DMS53 treated with DMSO at 0.1 percent for 48 hours (cell line): ENCODE results near the gene PDE3A.
A peak's percentile ranks its signal among the peaks of the same experiment; 100 is the strongest.
"Not testable (repeated sequence)": the region's sequence is repeated elsewhere in the genome, so short reads cannot be mapped to it uniquely, and the experiment has no call there.

Experiments used
- DNase-seq: peaks from one replicate; lab custom pipeline; 2025; ENCODE audit not compliant: unreplicated experiment; lab: John Stamatoyannopoulos, UW

The PDE3A gene

DNA sequence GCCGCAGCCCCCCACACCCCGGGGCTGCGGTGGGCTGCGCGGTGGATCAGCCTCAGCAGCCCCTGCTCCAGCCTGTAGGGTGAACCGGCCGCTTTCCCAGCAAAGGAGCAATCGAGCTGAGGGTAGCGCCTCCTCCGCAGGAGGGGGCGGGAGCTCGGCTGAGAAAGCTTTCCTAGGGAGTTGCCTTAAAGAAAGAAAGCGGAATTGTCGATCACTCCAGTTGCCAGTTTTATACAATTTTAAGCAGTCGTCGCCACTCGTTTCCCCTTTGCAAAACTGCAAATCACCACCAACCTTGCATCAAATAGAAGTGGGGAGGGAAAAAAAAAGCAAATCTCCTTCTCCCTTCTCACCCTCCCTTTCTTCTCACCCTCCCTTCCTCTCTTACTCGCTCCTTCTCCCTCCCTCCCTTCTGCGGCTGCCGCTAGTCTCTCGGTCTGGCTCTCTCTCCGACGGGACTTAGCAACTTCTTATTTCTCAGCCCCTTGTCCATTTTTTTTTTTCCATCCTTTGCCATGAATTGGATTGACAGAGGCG lies at the start of gene PDE3A:
Gene PDE3A, plus strand, starts transcription at position 424 of the 537 bp plus-strand sequence. CDS start 748 bp downstream, outside the sequence.
- DNase-seq = peak; percentile 39

DNA sequence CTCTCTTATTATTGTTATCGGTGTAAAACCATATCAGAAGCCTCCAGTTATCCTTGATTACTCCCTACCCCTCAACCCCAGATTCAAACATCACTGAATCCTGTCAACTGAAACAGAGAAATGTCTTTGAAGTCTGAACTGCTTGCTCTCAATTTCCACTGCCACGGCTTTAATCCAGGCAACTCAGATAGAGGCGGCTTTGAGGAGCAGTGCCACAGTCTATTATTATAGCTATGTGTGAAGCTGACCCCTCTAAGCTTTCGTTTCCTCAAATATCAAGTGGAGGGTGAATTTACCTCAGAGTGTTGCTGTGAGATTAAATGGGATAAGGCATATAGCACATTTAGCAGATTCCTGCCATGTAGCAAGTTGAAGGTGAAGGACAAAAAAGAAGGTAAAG lies 49.0 kb upstream of the PDE3A start:
- DNase-seq = no peak

DNA sequence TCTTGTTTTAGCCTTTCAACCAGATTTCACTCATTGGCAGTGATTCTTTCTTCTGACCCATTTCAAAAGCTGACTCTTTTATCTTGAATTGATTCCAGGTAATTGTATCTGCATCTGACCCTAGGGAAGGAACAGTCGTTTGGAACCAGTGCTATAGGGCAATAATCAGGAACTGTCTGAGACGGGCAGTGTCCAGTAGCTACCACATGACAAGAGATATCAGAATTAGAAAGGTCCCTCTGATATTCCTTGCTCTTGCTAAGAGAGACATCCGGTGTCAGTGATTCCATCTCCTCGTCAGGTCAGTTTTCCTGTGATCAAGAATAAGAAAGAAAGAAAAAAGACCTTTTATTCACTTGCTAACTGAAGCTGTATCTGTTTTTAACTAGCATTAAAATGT lies 47.8 kb upstream of the PDE3A start:
- no peak for DNase-seq

DNA sequence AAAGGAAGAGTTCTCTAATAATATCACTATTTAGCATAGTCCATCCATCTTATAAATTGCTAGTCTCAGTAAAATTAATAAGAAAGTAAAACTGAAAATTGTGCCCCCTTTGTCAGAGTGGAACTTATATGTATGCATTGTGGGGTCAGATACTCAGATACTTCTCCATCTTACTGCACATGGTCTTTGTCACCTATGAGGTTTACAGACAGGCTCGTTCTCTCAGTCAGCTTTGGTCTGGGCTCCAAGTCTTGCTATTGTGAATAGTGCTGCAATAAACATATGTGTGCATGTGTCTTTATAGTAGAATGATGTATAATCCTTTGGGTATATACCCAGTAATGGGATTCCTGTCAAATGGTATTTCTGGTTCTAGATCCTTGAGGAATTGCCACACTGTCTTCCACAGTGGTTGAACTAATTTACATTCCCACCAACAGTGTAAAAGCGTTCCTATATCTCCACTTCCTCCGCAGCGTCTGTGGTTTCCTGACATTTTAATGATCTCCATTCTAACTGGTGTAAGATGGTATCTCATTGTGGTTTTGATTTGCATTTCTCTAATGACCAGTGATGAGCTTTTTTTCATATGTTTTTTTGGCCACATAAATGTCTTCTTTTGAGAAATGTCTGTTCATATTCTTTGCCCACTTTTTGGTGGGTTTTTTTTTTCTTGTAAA lies 37.4 kb upstream of the PDE3A start:
- DNase-seq = not testable (repeated sequence)

DNA sequence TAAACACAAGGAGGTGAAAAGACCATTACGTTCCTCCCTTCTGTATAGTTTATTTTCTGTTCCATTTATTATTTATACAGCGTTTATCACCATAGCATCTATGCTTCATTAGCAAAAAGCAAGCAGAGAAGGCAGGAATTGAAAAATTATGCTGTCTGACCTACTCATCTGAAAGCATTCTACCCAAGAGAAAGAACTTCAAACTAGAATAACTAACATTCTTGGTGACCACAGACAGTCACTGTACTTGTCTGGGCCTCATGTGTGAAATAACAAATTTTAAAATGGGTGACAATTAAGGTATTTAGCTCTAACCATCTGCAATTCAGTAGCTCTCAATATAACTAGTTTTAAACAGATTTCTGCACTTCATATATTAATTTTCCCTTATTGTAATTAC lies 29.3 kb upstream of the PDE3A start:
- DNase-seq = no peak

DNA sequence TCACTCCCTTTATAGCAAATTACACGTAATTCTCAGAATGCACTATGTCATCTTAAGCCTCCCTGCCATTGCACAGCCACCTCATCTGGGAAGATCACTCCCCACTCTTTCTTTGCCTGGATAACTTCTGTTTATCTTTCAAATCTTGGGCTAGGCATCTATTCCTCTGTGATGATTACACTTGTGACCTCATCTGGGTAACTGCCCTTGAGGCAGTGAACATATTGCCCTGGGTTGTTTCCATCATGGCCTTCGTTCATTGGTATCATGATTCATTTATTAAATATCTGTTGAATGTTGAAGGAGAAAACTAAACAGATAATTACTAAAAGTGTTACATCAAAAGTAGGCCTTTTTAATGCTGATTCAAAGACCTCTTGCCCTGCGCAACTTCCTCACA lies 26.2 kb upstream of the PDE3A start:
- no peak for DNase-seq

DNA sequence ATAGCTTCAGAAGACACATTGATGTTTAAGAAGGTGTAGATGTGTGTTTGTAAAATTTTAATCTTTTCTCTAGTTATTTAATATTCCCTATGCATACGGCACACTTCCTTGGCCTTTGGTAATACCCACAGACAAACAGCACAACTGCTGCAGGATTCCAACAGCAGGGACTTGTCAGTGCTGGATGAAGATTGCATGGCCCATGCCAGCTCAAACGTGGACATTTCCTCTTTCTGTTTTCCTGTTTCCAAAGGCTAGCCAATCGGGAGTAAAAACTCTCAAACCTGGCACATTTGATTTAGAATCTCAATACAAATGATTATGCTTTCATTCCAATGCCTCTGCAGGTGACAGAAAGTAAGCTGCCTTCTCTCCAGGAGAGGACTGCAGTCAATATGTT lies 22.5 kb upstream of the PDE3A start:
- no peak for DNase-seq

DNA sequence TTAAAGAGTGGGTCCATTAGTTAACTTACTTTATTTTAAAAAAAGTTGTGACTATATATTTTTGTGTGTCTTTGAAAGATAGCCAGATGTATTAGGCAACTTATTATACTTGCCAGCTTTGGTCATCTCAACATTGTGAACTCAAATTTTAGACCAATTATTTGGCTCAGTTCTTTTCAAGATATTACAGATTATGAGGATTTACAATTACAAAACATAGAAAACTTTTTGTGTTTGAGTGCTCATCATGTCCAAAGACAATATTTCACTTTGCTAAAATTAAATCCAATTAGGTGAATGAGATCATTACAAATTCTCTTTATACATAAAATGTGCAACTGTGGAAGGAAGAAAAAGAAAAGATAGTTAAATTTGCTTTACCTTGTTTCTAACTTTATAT lies 18.3 kb upstream of the PDE3A start:
- no peak for DNase-seq

DNA sequence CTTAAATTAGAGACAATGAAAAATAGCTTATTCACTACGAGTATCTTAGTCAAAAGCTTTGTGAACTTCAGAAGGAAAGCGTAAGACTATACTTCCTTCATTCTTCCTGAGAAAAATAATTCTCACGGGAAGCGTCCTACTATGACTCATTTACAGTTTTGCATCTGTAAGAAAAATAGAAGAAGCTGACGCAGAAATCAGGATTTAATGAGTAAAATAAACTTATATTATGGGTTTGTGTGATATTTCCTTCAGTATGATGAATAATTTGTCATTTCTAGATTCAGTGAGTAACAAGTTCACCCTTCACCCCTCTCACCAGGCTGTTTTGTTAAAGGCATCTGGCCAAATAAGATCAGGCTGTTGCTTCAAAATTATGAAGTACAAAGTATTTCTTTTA lies 17.8 kb upstream of the PDE3A start:
- DNase-seq = no peak

DNA sequence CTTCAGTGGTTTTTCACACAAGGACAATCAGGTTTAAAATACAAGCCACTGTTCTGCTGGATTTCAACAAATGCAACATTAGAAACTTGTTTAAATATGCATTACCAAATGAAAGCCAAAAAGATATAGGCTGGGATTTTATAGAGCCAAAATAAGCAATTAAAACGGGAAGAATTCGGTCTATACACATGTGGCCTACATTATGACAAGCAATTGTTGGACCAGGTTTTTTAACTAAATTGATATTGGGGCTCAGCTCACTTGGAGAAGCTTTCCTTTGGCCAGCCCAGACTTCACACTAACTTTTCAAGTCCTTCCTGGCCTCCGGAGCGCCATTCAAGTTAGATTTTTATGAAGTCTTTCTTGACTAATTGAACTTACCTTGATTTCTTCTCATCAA lies 16.9 kb upstream of the PDE3A start:
- no peak for DNase-seq

DNA sequence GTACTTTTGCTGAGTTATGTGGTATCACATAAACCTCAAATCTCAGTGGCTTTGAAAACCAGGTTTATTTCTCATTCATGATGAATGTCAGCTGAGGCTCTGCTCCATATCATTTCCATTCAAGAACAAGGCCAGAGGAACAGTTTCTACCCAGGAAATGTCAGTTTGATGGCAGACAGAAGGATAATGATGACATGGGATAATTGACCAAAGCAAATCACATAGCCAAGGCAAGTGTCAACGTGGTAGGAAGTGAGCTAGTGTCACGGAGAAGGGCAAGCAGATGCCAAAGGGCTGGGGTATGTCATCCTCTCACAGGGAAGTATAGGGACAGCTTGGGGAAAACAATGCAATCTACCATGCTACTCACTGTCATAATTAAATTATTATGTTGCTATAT lies 12.3 kb upstream of the PDE3A start:
- DNase-seq = no peak

DNA sequence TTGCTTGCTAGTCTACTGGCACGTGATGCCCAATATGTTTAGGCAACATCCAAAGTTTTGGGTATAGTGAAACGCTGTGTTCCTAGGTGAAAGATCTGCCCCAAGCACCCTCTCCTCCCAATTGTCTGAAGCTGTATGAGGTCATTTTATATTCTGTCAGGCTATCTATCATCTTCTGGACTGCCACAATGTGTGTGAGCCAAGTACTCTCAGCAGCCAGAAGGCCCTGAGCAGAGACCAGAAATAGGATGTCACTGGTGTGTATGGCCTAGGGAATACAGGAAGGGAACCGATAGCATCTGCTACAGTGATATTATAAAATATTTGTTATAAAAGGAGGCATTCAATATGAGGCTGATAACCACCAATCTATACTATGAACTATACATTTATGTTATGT lies 7.9 kb upstream of the PDE3A start:
- DNase-seq = no peak

DNA sequence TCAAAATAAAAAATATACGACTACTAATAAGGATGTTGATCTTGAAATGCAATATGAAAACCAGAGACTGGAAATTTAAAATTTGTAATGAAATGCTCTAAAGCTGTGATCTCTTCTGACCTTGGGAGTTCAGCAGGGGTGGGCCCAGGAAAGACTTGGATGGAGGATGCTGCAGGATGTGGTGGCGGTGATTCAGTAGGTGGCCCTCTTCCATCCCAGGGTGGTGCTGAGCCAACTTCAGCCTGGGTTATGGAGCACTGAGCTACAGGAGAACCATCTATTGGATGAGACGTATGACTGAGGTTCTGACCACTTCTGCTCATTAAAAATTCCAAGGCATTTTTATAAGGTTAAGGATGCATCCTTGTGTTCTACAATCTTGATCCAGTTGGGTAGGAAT lies 6.9 kb upstream of the PDE3A start:
- no peak for DNase-seq

DNA sequence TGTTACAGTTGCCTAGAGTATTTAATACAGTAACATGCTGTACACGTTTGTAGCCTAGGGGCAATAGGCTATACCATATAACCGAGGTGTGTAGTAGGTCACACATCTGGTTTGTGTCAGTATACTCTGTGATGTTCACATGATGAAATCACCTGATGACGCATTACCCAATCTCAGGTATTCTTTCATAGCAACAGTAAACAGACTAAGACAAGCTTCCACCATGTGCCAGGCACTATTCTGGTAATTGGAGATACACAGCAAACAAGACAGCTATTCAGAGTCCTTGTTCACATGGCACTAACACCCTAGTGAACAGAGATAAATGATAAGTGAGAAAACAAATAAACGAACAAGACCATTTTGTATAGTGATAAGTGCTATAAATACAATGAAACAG lies 3.8 kb upstream of the PDE3A start:
- peak; percentile 77 for DNase-seq

DNA sequence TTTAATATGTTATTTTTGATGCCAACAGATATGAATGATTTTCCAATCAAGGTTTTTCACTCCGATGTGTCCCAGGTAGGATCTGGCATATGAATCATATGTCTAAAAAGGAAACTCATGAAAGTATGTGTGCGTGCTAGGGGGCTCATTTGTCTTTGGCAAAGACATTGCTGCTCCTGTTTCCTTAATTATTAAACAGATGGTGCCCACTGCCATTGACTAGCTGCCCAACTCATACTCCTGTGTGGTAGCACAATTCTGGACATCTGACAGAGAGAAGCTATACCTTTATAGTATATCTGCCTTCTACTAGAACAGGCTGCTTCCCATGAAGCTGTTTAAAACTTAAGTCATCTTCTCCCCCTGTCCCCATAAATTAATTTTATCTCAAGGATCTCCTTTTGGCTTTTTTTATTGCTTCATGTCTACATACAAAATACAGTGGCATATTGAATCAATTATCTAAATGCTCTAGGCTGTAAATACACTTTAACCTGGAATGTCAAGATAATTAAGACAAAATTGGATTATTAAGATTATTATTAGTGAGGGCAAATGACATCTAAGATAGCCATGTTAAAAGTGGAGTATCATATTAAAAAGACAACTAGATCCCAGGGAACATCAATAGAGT lies 1.4 kb upstream of the PDE3A start:
- no peak for DNase-seq

DNA sequence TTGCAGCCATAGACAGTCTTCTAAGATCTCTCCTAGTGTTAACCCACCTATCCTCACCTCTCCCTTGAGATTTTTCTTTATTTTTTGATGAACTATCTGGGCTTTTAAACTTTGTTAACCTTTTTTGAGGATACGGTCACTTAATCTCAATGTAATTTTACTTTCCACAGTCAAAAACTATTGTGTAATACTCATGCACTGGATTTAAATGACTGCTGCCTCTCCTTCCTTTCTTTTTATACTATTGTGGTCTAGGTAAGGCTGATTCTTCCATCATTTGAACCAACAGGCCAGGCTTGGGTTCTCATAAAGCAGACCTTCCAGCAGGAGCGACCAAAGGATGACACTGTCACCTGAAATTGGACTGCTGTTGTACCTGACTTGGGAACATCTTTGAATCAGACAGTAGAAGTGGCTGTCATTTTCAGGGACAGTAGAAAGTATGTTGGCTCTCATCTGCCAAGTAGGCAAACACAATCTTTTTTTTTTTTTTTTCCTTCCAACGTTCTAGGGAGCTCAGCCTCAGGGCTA lies 689 bp upstream of the PDE3A start:
- no peak for DNase-seq

DNA sequence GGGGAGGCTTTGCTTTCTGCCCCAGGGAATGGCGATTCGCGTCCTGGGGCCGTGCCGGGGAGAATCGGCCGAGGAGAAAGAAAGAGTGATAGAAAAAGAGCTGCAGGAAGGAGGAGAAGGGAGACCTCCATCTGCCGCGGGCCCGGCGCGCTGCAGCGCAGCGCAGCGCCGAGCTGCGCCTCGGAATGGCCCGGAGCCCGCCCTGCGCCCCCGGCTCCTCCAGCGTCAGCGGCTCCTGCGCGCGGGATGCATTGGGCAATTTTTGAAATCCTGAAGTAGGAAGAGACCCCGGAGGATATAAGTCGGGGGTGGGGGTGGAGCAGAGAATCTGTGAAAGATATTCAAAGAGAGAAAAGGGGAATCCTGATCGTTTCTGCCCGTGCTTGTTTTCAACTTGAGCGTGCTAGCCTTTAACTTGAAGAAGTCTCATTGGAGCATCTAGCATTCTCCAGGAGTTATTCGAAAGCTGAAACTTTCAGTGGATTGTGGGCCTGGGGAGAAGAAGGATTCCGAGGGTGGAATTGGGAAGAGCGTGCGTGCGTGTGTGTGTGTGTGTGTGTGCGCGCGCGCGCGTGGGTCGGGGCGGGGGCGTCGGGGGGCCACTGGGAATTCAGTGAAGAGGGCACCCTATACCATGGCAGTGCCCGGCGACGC lies 441 bp downstream of the PDE3A start:
- peak; percentile 58 for DNase-seq

DNA sequence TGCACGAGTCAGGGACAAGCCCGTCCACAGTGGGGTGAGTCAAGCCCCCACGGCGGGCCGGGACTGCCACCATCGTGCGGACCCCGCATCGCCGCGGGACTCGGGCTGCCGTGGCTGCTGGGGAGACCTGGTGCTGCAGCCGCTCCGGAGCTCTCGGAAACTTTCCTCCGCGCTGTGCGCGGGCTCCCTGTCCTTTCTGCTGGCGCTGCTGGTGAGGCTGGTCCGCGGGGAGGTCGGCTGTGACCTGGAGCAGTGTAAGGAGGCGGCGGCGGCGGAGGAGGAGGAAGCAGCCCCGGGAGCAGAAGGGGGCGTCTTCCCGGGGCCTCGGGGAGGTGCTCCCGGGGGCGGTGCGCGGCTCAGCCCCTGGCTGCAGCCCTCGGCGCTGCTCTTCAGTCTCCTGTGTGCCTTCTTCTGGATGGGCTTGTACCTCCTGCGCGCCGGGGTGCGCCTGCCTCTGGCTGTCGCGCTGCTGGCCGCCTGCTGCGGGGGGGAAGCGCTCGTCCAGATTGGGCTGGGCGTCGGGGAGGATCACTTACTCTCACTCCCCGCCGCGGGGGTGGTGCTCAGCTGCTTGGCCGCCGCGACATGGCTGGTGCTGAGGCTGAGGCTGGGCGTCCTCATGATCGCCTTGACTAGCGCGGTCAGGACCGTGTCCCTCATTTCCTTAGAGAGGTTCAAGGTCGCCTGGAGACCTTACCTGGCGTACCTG lies 1.1 kb downstream of the PDE3A start:
- DNase-seq = peak; percentile 80

DNA sequence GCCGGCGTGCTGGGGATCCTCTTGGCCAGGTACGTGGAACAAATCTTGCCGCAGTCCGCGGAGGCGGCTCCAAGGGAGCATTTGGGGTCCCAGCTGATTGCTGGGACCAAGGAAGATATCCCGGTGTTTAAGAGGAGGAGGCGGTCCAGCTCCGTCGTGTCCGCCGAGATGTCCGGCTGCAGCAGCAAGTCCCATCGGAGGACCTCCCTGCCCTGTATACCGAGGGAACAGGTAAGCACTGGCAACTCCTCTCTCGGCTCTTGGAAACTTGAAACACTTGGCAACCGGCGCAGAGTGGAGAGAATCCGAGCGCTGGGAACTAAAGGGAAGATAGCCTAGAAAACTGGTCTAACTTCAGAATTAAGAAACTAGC lies 1.7 kb downstream of the PDE3A start:
- peak; percentile 69 for DNase-seq

DNA sequence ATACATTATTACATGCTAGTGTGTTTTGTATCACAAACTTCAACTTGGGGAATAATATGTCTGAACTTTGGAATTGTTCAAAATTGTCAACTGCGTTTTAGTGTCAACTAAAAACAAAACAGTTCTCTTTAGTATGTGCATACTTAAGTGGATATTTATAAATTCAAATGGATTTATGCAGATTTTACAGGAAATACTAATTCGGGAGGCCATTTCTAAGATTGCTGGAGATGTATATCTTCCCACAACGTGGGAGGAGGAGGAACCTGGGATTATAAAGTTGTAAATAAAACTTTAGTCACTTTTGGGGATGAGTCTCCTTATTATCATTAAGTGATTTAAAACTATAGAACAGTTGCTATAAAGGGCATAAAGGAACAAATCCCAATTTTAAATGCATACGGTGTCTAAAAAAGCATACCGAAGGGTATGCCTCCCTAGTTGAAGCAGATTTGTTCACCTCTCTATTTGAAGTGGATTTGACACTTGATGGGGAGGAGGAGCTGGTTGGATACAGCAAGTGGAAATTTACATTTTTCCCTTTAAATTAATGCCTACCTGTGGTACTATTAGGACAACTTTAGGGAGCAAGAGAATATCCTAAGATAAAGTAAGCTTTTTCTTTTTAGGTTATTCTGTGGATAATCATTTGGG lies 2.7 kb downstream of the PDE3A start:
- DNase-seq = no peak
